Fibroblast of the conjunctiva (primary cell): ENCODE data around the gene TCF25.
"Not testable (repeated sequence)": the region's sequence is repeated elsewhere in the genome, so short reads cannot be mapped to it uniquely, and the experiment has no call there.

Source experiments
- DNase-seq: peaks from one replicate; pipeline ENCODE4 v3.0.0-alpha.2; 2010; ENCODE audit warnings: low read depth

Gene TCF25

GRCh38 chr16:89844739-89845339, 28.6 kb upstream of the TCF25 start:
- no peak for DNase-seq

- DNase-seq = no peak
Observed at GRCh38 chr16:89845417-89845816, 28.0 kb upstream of the TCF25 start.

GRCh38 chr16:89847051-89847939, 26.1 kb upstream of the TCF25 start:
- no peak for DNase-seq

DNA sequence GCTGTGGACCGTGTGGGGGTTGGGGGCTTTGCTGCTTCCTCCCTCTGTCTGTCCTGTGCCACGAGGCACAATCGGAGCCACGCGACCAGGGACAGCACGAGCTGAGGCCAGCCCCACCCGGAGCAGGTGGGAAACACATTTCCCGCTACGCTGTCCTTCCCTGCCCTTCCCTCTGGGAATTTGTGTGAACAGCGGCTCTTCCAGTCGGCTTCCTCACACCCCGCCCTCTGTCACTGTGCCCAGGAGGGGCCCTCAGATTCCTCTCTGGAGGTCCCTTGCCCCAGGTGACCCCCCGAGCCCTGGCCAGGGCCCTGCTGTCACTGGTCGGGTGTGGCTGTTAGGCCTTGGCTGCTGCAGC, 25.5 kb upstream of the TCF25 start:
- DNase-seq = no peak

DNA sequence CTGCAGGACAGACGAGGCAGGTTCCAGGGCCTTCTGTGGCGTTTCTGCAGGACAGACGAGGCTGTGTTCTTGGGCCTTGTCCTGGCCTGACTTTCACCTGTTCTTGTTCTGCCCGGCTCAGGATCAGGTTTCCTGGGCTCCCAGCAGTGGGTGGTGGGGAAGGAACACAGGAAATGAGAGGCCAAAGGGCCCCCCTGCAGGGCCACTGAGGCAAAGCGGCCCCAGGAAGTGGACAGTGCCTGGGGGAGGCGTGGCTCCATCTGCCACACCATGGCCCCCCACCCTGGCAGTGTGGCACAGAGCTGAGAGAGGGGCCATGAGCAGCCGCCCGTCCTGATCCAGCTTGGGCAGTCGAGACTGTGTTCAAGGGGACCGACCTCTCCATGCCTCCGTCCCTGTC, 24.4 kb upstream of the TCF25 start:
- DNase-seq = no peak

DNA sequence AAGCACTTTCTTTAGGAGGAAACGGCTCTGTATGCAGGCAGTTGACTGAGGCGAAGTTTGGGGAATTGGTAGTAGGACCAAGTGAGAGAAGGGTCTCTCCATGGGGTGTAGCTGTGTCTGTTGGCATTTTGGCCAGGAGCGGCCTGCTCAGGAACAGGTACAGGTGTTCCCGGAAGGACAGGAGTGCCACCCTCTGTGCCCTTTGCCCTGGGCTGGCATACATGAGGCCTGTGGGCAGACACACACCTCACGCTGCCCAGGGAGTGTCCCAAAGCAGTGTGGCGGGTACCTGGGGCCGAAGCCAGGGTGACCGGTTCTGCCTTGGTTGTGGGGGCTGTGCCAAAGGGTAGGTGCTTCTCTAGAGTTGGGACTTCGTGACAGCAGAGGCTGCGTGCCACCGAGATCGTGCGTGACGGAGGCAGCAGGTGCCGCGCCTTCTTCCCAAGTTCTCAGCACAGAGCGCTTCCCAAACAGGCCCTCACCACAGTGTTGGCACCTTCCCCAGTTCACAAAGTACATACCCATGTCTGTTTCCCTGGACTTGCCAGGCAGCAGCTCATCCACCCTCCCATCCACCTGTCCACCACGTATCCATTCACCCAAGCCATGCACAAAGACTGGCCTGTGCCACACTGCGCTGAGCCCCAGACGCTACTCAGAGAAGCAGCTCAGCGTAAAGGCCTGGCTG, 19.9 kb upstream of the TCF25 start:
- DNase-seq = no peak

GRCh38 chr16:89855301-89855945, 18.0 kb upstream of the TCF25 start:
- no peak for DNase-seq

- DNase-seq = no peak
Observed at GRCh38 chr16:89855986-89856385, 17.4 kb upstream of the TCF25 start.

DNA sequence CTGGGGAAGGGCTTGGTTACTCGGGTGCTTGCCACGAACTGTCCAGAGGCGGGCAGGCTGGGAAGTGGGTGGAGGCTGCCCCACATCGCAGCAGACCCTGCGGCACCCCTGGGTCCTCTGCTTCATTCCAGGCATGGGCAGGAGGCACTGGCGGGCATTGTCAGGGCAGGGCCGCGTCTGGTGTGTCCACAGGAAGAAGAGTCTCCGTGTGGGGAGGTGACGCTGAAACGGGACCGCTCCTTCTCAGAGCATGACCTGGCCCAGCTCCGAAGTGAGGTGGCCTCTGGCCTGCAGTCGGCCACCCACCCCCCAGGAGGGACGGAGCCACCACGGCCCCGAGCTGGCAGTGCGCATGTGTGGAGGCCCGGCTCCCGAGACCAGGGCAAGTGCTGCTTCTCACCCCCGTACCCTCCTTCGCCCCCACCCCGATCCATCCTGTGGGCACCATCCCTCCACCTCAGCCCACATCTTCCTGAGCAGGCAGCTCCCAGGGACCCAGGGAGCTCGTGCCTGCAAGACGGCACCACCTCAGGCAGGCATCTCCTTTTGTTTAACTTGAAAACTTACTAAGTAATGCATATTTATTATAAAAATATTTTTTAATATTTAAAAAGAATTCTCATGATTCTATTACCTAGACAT, 14.3 kb upstream of the TCF25 start:
- no peak for DNase-seq

DNA sequence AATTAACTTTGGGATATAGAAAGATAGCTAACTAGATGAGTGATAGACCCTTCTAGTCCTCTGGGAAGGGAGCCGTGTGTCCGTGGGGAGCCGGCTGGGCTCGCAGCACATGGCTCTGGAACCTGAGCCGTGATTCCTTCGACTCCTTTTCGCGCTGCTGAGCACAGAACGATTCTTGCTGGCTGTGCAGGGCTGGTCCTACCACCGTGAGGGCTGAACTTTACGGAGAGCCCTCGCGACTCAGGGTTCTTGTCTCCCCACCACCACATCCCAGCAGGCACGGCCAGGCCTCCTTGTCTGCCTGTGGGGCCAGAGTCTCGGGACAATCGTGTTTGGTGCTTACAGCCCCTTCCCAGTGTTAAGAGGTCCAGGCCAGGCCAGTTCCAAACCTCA, 13.8 kb upstream of the TCF25 start:
- no peak for DNase-seq

- DNase-seq = no peak
Observed at GRCh38 chr16:89860747-89861304, 12.6 kb upstream of the TCF25 start.

DNA sequence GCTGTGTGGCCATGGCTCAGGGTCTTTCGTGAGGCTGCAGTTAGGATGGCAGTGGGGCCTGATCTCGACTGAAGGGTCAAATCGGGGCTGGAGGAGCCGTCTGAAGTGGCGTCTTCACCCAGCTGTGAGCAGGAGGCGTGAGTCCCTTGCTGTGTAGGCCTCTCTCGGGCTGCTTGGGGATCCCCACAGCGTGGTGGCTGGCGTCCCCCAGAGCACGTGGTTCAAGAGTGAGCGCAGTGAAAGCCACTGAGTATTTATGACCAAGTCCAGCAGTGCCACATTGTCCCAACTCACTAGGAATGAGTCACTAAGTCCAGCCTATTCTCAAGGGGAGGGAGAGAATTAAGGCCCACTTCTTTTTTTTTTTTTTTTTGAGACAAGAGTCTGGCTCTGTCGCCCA, 11.7 kb upstream of the TCF25 start:
- DNase-seq = no peak

DNA sequence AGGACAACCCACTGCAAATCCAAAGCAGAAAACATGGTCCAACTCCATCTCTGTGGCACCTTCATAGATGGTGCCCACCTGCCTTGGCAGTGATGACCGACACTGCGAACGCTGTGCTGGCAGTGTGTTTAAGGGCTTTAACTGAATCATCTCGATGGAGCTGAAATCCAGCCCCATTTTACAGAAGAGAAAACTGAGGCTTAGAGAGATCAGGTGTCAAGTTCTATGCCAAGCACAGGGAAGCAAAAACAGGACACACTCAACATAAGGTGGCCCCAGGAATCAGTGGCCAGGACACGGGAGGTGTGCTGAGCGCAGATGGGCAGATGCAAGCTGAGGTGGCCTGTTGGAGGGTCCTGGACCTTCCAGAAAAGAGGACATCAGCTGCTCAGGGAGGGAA, 10.7 kb upstream of the TCF25 start:
- DNase-seq = no peak

DNA sequence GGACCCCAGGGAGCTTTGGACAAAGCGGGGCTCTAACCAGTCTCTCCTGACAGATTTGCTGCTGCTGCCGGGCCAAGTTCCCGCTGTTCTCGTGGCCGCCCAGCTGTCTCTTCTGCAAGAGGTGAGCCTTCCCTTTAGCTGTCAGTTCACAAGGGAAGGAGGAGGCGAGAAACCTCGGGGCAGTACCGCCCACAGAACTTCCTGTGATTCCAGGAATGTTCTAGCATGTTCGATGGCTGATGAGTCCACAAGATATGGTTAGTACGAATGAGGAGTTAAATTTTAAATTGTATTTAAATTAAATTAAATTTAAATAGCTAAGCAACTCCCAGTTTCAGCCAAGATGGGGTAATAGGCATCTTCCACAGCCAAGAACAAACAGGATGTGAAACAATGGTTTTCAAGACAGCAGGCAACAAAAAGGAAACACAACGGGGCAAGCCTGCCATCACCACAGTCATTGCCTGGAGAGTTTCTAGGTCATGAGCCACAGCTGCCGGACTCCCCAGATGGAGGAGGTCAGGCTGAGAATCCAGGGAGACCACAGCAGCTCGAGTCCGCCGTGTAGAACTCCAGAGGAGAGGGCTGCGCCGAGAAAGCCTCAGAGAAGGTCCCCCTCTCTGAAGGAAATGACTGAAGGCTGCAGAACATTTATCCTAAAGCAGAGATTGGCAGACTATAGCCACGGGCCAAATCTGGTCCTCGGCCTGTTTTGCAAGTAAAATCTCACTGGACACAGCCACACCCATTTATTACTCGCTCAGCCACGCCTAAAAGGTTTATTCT, 9.5 kb upstream of the TCF25 start:
- no peak for DNase-seq

- no peak for DNase-seq
Observed at GRCh38 chr16:89864527-89864820, 8.9 kb upstream of the TCF25 start.

DNA sequence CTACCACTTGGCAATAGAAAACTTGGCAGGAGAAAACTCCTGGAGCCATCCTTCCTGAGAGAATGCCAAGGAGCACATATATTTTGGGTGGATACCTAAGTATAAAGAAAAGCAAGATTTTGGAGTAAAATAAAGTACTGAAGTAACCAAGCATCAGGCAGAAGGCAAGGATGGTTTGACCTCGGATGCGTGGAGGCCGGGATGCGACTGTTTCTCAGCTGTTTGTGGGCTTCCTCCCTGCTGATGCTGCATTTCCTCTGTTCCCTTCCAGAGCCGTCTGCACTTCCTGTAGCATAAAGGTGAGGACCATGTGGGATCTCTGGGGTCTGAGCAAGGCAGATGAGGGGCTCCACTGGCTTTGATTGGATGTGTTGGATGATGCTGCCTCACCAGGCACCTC, 5.5 kb upstream of the TCF25 start:
- DNase-seq = no peak

DNA sequence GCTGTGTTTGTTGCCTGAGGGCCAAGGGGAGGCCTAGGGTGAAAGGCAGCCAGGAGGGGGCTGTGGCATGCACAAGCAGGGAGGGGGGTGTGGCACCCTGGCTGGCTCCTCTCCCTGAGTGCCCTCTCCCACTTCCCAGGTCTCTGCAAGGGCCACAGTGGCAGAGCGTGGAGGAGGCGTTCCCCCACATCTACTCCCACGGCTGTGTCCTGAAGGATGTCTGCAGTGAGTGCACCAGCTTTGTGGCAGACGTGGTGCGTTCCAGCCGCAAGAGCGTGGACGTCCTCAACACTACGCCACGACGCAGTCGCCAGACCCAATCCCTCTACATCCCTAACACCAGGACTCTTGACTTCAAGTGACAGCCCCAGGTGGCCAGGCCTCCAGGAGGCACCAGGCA, 3.5 kb upstream of the TCF25 start:
- no peak for DNase-seq

DNA sequence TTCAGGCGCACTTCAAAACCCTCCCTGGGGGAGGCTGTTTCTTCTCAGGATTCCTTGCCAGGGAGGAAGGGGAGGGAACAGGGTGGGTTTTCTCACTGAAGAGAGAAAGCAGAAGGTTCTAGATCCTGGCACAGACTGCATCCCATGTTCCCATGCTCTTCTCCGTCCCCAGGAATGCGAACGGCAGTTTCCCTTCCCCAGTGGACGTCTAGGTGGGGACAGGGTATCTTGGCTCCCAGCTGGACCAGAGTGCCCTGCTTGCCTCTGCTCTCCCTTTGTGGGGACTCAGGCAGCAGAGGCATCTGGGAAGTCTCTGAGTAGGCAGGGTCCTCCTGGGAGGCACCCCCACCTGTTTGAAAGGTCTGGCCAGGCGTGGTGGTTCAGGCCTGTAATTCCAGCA, 3.0 kb upstream of the TCF25 start:
- no peak for DNase-seq

GRCh38 chr16:89871895-89872294, 1.5 kb upstream of the TCF25 start:
- no peak for DNase-seq

GRCh38 chr16:89873972-89874689, 739 bp downstream of the TCF25 start:
- DNase-seq = peak; percentile 95

DNA sequence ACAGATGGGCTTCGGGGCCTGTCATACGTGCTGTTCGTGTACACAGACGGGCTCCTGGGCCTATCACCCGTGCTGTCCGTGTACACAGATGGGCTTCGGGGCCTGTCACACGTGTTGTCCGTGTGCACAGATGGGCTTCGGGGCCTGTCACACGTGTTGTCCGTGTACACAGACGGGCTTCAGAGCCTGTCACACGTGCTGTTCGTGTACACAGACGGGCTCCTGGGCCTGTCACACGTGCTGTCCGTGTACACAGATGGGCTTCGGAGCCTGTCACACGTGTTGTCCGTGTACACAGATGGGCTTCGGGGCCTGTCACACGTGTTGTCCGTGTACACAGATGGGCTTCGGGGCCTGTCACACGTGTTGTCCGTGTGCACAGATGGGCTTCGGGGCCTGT, 5.7 kb downstream of the TCF25 start:
- not testable (repeated sequence) for DNase-seq
